Transverse colon (tissue), 4 donors: ENCODE measurements around the gene FAU.

Experiments used
- EP300 ChIP-seq: sonication (generic); formaldehyde crosslinking; IDR thresholded peaks from one replicate; pipeline ENCODE4 v1.6.1; 2017; ENCODE audit warnings: antibody characterized with exemption, low read depth
- POLR2A ChIP-seq: fragments of 450-650 bp; IDR thresholded peaks from one replicate; pipeline ENCODE4 v1.6.1; 2016; ENCODE audit warnings: antibody characterized with exemption, mild to moderate bottlenecking, moderate library complexity
- POLR2AphosphoS5 ChIP-seq, 3 donors: sonication (generic); formaldehyde crosslinking; IDR thresholded peaks; one replicate each; pipeline ENCODE4 v1.6.1; 2016; ENCODE audit warnings: antibody characterized with exemption in 3 of 3
- TF ChIP-seq, protein P1 (sequence below), 5 experiments: fragments of 200-600 bp in 3 of 5; fragments of 450-650 bp in 2 of 5; sonication (generic) in 3 of 5; IDR thresholded peaks; 1 replicate in 2 of 5; 2 replicates in 3 of 5; pipeline ENCODE4 v1.5.1; 2016 to 2017; ENCODE audit warnings: antibody characterized with exemption in 5 of 5, inconsistent platforms in 3 of 5, mild to moderate bottlenecking in 2 of 5, moderate library complexity in 1 of 5

DNA sequence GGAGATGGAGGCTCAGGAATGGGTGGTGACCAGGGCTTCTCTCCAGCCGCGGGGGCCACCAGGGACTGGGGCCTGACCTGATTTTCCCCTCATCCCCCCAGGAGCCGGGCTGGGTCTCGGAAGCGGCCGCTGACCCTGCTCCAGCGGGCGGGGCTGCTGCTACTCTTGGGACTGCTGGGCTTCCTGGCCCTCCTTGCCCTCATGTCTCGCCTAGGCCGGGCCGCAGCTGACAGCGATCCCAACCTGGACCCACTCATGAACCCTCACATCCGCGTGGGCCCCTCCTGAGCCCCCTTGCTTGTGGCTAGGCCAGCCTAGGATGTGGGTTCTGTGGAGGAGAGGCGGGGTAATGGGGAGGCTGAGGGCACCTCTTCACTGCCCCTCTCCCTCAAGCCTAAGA is 34.1 kb downstream of the FAU start:
- TF ChIP-seq, protein P1, sequence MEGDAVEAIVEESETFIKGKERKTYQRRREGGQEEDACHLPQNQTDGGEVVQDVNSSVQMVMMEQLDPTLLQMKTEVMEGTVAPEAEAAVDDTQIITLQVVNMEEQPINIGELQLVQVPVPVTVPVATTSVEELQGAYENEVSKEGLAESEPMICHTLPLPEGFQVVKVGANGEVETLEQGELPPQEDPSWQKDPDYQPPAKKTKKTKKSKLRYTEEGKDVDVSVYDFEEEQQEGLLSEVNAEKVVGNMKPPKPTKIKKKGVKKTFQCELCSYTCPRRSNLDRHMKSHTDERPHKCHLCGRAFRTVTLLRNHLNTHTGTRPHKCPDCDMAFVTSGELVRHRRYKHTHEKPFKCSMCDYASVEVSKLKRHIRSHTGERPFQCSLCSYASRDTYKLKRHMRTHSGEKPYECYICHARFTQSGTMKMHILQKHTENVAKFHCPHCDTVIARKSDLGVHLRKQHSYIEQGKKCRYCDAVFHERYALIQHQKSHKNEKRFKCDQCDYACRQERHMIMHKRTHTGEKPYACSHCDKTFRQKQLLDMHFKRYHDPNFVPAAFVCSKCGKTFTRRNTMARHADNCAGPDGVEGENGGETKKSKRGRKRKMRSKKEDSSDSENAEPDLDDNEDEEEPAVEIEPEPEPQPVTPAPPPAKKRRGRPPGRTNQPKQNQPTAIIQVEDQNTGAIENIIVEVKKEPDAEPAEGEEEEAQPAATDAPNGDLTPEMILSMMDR (IDR thresholded peaks at IDR 0.05): no peak
- TF ChIP-seq POLR2AphosphoS5 (IDR thresholded peaks at IDR 0.05) (no peak), EP300 (no peak), POLR2A (no peak)
